SK-N-SH (cell line): ENCODE measurements around the gene TMEM30A.

Source experiments
- EZH2phosphoT487 ChIP-seq: fragments of 200-600 bp; sonication (generic); IDR thresholded peaks from 2 replicates; pipeline ENCODE4 v1.6.1; 2017; ENCODE audit warnings: low read depth, mixed run types, mild to moderate bottlenecking, antibody characterized with exemption, moderate library complexity, borderline replicate concordance
- FOXM1 ChIP-seq: IDR thresholded peaks from 2 replicates; pipeline ENCODE4 v1.4.0; 2012; ENCODE audit warnings: low read depth, mild to moderate bottlenecking
- GABPA ChIP-seq: IDR thresholded peaks from 2 replicates; pipeline ENCODE4 v1.4.0; 2012; ENCODE audit warnings: low read depth, mild to moderate bottlenecking
- POLR2AphosphoS5 ChIP-seq: IDR thresholded peaks from 2 replicates; pipeline ENCODE4 v1.6.1; 2012; ENCODE audit warnings: low read depth, low read length
- TF ChIP-seq, protein P1 (sequence below): fragments of 200-600 bp; sonication (generic); IDR thresholded peaks from 2 replicates; pipeline ENCODE4 v1.6.1; 2017; ENCODE audit warnings: antibody characterized with exemption, mild to moderate bottlenecking, moderate library complexity
- TF ChIP-seq, protein P2 (sequence below): fragments of 150-350 bp; IDR thresholded peaks from 2 replicates; pipeline ENCODE4 v1.6.1; 2017; ENCODE audit warnings: antibody characterized with exemption, low read length, low read depth, borderline replicate concordance
- TF ChIP-seq, protein P3 (sequence below): IDR thresholded peaks from 2 replicates; pipeline ENCODE4 v1.6.1; 2012; ENCODE audit warnings: mild to moderate bottlenecking, low read depth, low read length, moderate library complexity

DNA sequence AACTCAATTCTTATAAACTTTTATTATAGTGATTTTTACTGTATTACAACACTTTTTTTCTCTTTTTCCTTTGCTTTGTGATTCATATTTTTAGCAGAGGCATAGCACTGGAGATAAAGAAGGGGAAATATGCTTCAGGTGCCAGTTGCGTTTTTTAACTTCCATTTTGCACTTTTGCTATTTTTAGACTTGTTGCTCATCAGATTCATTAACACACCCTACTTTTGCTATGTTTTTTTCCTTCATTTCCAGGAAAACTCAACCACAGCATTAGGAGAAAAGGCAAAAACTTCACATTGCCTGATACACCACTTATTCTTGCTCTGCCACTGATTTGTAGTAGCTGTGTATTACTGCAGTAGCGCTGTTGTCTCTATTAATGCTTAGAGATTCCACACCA lies 8.0 kb upstream of the TMEM30A start:
- TF ChIP-seq, protein P1, sequence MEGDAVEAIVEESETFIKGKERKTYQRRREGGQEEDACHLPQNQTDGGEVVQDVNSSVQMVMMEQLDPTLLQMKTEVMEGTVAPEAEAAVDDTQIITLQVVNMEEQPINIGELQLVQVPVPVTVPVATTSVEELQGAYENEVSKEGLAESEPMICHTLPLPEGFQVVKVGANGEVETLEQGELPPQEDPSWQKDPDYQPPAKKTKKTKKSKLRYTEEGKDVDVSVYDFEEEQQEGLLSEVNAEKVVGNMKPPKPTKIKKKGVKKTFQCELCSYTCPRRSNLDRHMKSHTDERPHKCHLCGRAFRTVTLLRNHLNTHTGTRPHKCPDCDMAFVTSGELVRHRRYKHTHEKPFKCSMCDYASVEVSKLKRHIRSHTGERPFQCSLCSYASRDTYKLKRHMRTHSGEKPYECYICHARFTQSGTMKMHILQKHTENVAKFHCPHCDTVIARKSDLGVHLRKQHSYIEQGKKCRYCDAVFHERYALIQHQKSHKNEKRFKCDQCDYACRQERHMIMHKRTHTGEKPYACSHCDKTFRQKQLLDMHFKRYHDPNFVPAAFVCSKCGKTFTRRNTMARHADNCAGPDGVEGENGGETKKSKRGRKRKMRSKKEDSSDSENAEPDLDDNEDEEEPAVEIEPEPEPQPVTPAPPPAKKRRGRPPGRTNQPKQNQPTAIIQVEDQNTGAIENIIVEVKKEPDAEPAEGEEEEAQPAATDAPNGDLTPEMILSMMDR, result no peak
- TF ChIP-seq EZH2phosphoT487 (no peak), FOXM1 (no peak), POLR2AphosphoS5 (no peak), GABPA (no peak)
- TF ChIP-seq, protein P2, sequence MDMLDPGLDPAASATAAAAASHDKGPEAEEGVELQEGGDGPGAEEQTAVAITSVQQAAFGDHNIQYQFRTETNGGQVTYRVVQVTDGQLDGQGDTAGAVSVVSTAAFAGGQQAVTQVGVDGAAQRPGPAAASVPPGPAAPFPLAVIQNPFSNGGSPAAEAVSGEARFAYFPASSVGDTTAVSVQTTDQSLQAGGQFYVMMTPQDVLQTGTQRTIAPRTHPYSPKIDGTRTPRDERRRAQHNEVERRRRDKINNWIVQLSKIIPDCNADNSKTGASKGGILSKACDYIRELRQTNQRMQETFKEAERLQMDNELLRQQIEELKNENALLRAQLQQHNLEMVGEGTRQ, result no peak
- TF ChIP-seq, protein P3, sequence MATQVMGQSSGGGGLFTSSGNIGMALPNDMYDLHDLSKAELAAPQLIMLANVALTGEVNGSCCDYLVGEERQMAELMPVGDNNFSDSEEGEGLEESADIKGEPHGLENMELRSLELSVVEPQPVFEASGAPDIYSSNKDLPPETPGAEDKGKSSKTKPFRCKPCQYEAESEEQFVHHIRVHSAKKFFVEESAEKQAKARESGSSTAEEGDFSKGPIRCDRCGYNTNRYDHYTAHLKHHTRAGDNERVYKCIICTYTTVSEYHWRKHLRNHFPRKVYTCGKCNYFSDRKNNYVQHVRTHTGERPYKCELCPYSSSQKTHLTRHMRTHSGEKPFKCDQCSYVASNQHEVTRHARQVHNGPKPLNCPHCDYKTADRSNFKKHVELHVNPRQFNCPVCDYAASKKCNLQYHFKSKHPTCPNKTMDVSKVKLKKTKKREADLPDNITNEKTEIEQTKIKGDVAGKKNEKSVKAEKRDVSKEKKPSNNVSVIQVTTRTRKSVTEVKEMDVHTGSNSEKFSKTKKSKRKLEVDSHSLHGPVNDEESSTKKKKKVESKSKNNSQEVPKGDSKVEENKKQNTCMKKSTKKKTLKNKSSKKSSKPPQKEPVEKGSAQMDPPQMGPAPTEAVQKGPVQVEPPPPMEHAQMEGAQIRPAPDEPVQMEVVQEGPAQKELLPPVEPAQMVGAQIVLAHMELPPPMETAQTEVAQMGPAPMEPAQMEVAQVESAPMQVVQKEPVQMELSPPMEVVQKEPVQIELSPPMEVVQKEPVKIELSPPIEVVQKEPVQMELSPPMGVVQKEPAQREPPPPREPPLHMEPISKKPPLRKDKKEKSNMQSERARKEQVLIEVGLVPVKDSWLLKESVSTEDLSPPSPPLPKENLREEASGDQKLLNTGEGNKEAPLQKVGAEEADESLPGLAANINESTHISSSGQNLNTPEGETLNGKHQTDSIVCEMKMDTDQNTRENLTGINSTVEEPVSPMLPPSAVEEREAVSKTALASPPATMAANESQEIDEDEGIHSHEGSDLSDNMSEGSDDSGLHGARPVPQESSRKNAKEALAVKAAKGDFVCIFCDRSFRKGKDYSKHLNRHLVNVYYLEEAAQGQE, result no peak
